PFSK-1 (cell line): ENCODE measurements around the gene CACNA1I.

Experiments used
- POLR2AphosphoS5 ChIP-seq: IDR thresholded peaks from 2 replicates; pipeline ENCODE4 v1.6.1; 2012; ENCODE audit warnings: low read depth, mild to moderate bottlenecking, control low read depth, low read length, moderate library complexity
- REST ChIP-seq, 2 experiments: IDR thresholded peaks; 2 replicates each; pipeline versions ENCODE4 v1.6.1 to v1.8.0; 2011 to 2012; ENCODE audit warnings: low read depth in 2 of 2, low read length in 2 of 2, control low read depth in 1 of 2, inconsistent platforms in 1 of 2, mild to moderate bottlenecking in 1 of 2, moderate library complexity in 1 of 2; ENCODE audit not compliant: insufficient read depth in 1 of 2
- TAF1 ChIP-seq: IDR thresholded peaks from 2 replicates; pipeline ENCODE4 v1.6.1; 2012; ENCODE audit warnings: low read length, control low read depth, borderline replicate concordance; ENCODE audit not compliant: insufficient read depth

GRCh38 chr22:39666495-39666894, 95.9 kb downstream of the CACNA1I start:
- TF ChIP-seq POLR2AphosphoS5: no peak
- no peak for TF ChIP-seq REST (IDR thresholded peaks at IDR 0.05; ENCODE audit: insufficient read depth in 1 of 2, low read depth in 2 of 2, low read length in 2 of 2)
- no peak for TF ChIP-seq TAF1
